Daoy (cell line): ENCODE results near the gene GOLGA3. TPM values are rescaled to one million over a fixed set of nuclear protein-coding genes. Genes with fewer than 3 reads are reported as not detected.
"Not testable (repeated sequence)": the region's sequence is repeated elsewhere in the genome, so short reads cannot be mapped to it uniquely, and the experiment has no call there.

Source experiments
- DNase-seq: peaks from one replicate; pipeline ENCODE4 v3.0.0-alpha.2; 2015; ENCODE audit warnings: low read depth
- total RNA-seq: library from RNA; depleted of rRNA; stranded (reverse); fragments of >200 nt; shearing (Covaris generic); gene quantifications from 2 replicates; pipeline ENCODE4 v1.2.3, GENCODE V29; 2014

GOLGA3 gene
- total RNA-seq, 1 experiment from 2014 or later = 64.1 TPM

DNA sequence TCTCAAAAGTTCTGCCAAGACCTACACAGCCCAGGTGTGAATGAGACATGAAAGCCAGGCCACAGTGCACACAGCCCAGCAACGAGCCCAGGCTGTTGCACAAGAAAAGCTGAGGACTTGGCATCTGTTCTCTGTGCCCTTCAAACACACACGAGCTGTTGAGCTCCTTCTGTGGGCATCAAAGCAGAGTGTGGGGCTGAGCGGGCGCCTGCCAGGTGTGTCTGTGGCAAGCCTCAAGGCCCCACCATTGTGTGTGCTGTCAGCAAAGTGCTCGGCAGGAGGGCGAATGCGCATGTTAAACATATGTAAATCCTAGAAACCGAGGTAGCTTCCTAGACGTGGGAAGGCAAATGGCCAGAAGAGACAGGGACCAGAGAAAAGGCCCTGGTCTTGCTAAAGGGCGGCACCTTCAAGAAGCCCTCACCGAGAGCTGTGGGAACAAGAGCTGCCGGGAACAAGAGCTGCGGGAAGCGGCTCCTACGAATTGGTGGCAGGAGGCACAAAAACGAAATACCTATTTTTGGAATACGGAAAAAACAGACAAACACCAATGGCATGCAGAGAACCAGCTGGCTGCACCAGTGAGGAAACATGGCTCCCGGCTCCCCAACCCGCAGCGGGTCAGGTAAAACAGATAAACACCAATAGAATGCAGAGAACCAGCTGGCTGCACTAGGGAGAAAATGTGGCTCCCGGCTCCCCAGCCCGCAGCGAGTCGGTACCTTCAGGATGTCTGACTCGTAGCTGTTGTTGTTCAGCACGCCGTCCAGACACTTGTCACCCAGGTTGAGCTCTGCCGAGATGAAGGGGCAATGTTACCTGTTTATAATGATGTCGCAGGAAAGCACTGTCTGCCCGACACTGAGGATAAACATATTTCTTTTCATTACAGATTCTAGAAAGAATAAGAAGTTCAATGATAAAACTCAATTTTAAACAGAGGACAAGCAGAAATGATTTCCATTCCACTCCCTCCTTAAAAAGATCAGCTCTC lies 19.0 kb upstream of the GOLGA3 start:
- DNase-seq = no peak

DNA sequence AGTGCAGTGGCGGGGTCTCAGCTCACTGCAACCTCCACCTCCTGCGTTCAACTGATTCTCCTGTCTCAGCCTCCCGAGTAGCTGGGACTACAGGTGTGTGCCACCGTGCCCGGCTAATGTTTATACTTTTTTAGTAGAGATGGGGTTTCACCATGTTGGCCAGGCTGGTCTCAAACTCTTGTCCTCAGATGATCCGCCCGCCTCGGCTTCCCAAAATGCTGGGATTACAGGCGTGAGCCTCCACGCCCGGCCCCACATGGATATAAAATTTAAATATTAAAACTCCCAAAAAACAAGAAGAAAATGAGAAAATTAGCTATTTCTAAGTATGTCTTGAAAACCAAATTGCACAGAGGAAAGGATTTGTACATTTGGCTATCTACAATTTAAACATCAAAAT lies 16.0 kb upstream of the GOLGA3 start:
- DNase-seq = not testable (repeated sequence)

DNA sequence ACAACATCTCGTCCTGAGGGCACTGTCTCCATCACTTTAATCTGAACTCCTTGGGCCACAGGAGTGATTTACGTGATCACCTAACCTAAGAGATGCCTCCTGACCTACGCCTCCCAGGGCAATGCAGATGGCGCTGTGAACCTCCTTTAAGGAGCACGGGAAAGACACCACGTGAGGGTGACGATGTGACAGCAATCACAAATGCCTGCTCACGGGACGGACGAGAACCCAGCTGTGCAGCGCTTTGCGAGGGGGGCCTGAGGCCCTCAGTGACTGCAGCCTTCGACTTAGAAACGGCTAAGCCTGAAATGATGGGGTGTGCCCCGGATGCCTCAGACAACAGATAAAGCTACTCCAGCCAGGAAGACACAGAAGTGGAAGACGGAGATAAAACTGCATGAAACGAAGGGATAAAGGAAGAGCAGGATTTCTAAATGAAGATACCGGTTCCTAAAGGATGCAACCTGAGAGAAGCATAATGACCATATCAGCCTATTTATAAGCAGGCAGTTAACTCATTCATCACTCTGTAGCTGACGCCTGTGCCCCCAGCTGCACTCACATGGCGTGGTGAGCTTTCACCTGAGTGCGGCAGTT lies 13.9 kb upstream of the GOLGA3 start:
- DNase-seq = no peak

DNA sequence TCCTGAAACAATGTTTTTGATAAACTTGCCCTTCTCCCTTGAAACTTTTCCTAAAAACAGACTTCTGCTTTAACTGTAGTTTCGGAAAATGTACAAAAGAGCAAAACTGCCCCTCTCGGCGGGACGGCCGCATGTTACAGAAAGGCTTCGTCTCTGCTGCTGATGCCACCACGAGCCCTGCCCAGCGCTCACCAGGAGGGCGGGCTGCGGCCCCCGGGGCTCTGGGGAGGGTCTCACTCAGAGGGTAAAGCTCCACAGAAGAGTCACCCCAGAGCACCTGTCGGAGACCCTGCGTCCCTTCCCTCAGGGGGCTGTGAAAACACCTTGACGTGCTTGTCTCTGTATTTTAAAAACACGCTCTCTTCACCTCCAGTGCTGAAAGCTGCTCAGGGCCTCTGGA lies 12.5 kb upstream of the GOLGA3 start:
- DNase-seq = no peak

DNA sequence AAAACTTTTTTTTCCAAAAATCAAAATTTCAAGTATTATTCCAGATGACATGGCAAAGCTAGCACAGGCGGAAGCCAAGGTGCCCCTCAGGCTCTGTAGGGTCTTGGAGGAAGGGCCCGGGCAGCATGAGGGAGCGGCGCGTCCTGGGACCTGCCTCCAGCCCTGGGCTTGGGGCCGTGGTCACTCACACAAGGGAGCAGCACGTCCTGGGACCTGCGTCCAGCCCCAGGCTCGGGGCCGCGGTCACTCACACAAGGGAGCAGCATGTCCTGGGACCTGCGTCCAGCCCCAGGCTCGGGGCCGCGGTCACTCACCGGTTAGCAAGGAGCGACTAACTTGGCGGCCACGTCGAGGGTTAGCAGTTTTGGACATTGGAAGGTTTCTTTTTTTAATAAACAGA lies 11.9 kb upstream of the GOLGA3 start:
- DNase-seq = no peak

DNA sequence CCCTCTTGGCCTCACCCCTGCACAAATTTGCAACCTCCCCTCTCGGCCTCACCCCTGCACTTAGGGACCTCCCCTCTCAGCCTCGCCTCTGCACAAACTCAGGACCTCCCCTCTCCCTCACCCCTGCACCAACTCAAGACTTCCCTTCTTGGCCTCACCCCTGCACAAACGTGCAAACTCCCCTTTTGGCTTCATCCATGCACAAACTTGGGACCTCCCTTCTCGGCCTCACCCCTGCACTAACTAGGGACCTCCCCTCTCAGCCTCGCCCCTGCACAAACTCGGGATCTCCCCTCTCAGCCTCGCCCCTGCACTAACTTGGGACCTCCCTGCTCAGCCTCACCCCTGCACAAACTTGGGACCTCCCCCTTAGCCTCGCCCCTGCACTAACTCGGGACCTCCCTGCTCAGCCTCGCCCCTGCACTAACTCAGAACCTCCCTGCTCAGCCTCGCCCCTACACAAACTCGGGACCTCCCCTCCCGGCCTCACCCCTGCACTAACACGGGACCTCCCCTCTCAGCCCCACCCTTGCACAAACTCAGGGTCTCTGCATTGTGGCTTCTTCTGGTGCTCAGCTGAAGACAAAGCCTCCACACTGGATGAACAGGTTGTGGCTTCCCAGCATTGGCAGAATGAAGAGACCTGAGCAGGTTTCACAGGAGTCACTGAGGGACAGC lies 11.0 kb upstream of the GOLGA3 start:
- DNase-seq = no peak

DNA sequence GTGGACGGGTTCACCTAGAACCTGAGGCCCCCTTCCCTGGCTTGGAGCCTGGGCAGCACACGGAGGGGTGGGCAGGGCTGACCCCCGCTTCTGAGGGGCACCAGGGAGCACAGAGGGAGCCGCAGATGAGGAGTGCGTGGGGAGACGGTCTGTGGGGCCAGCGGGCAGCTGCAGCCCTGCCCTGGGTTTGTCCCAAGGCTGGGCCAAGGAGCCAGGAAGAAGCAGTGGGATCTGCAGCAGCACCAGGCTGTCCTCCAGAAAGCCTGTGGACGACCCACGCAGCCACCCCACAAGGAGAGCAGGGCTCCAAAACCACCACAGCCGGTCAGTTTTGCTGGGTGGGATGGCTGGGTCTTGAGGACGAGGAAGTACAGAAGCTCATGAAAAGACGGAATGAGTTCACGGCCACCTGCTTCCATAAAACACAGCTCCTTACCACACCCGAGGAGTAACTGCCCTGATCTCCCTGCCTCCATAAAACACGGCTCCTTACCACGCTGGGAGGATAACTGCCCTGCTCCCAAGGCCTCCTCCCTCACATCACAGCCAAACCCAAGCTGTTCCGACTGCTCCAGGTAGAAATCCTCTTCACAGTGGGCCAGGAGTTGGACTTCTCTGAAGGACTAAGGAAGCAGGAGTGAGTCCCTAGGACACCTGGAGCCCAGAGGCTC lies 9.9 kb upstream of the GOLGA3 start:
- DNase-seq = no peak

DNA sequence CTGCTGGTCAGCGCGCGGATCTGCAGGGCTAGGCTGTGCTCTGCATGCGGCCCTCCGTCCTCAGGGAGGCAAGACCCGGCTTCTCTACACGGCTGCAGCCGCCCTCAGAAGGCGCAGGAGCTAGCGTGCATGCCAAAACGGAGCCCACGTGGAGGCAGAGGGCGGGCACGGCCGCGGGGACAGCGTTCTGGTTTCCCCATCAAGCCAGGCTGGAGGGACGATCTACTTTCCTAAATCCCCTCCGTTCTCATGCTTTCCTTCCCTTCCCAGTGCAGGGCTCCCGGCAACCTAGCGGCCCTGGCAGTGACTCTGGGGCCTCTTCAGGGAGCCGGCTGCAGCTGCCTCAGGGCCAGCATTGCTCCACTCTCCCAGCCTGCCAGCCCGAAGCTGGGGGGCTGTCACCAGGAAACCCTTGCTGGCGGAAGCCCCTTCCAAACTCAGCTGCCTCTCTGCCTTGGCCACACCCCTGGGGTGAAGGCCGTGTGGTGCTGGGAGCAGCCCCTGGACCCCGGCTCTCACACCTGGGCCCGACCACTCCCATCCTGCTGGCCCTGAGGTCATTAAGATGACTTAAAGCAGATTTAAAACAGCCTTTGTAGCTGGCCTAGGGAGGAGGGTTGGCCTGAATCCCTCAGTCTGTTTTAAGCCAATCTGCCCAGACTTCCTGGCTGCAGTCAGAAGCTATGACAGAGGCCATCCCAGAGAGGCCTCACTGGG lies 9.2 kb upstream of the GOLGA3 start:
- DNase-seq = no peak

DNA sequence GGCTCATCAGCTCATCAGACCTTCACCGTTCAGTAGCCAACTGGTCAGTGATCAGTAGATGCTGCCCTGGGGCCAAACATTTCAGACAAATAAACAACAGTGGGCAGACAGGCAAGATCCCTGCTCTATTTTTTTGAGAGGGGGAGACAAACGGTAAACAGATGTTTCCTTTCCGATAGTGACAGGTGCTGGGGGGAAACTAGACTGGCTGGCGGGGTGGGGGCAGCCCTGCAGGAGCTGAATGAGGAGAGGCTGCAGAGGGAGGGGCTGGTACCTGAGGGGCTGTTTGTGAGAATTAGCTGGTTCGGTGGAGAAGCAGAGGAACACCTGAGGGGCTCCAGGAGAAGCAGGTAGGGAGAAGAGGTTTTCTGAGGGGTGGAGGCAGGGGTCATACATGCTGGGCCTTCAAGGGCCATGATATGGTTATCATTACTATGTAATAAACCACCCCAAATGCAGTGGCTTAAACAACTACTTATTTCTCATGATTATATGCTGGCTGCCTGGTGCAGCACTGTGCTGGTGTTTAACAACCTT lies 8.2 kb upstream of the GOLGA3 start:
- DNase-seq = no peak

DNA sequence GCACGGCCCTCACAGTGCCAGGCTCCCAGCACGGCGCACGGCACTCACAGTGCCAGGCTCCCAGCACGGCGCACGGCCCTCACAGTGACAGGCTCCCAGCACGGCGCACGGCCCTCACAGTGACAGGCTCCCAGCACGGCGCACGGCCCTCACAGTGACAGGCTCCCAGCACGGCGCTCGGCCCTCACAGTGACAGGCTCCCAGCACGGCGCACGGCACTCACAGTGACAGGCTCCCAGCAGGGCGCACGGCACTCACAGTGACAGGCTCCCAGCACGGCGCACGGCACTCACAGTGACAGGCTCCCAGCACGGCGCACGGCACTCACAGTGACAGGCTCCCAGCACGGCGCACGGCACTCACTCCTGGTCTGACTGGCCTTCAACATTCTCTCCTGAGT lies 7.6 kb upstream of the GOLGA3 start:
- DNase-seq = not testable (repeated sequence)

DNA sequence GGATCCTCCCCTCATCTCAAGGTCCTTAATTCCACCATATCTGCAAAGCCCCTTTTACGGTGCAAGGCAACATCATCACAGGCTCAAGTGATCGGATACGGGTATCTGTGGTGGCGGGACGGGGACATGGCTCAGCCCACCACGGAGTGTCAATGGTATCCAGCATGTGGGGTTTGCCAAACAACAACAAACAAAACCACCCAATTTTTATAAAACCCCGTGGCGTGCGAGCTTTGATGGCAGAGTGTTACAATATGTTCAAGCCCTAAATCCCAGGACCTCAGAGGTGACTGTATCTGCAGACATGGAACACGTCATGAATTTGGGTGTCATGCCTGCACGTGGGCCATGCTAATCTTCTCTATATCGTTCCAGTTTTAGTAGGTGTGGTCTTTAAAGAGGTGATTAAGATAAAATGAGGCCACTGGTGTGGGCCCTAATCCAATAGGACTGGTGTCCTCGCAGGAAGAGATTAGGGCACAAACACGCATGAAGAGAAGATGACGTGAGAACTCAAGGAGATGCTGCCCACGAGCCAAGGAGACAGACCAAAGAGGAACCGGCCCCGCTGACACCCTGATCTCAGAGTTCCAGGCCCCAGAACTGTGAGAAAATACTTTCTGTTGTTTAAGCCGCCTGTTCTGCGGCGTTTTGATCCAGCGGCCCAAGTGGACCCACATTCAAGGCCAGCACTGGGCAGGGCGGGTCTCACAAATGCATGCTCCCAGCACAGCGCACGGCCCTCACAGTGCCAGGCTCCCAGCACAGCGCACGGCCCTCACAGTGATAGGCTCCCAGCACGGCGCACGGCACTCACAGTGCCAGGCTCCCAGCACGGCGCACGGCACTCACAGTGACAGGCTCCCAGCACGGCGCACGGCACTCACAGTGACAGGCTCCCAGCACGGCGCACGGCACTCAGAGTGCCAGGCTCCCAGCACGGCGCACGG lies 6.7 kb upstream of the GOLGA3 start:
- DNase-seq = no peak

DNA sequence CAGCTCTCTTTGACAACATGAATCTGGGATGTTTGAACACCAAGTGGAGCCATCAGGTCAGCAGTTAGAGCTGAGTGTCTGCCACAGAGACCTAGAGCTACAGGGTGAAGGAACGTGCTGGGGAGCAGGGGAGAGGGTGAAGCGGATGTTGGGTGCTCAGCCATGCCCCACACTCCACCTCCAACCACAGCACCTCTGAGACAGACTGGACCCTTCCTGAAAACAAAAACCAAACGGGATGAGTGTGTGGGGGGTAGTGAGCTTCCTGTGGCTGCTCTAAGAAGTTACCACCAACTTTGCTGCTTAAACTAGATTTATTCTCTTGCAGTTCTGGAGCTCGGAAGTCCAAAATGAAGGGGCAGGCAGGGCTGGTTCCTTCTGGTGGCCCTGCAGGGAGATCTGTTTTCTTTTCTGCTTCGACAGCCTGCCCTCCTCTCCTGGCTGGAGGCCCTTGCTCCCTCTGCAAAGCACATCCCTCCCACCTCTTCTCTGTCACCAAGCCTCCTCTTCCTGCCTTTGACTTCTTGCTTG lies 5.6 kb upstream of the GOLGA3 start:
- no peak for DNase-seq

DNA sequence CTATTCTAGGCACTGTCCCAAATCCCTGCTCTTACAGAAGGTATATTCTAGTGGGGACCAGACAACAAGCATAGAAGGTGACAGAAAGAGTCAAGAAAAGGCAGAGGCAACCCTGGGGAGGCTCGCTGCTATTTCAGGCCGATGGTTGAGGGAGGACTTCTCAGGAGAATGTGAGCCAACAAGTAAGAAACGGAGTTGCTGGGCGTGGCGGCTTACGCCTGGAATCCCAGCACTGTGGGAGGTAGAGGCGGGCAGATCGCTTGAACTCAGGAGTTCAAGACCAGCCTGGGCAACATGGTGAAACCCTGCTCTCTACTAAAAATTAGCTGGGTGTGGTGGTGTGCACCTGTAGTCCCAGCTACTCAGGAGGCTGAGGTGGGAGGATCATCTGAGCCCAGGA lies 4.7 kb upstream of the GOLGA3 start:
- DNase-seq = no peak

DNA sequence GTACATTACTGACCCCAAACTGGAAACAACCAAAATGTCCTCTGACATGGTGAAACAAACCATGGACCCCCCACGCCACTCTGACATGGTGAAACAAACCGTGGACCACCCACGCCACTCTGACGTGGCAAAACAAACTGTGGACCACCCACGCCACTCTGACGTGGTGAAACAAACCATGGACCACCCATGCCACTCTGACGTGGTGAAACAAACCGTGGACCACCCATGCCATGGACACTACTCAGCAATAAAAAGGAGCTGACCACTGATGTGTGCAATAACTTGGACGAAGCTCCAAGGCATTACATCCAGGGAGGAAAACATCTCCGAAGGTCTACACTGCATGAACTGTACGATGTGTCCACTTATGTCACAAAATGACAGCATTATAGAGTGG lies 3.1 kb upstream of the GOLGA3 start:
- DNase-seq = no peak

DNA sequence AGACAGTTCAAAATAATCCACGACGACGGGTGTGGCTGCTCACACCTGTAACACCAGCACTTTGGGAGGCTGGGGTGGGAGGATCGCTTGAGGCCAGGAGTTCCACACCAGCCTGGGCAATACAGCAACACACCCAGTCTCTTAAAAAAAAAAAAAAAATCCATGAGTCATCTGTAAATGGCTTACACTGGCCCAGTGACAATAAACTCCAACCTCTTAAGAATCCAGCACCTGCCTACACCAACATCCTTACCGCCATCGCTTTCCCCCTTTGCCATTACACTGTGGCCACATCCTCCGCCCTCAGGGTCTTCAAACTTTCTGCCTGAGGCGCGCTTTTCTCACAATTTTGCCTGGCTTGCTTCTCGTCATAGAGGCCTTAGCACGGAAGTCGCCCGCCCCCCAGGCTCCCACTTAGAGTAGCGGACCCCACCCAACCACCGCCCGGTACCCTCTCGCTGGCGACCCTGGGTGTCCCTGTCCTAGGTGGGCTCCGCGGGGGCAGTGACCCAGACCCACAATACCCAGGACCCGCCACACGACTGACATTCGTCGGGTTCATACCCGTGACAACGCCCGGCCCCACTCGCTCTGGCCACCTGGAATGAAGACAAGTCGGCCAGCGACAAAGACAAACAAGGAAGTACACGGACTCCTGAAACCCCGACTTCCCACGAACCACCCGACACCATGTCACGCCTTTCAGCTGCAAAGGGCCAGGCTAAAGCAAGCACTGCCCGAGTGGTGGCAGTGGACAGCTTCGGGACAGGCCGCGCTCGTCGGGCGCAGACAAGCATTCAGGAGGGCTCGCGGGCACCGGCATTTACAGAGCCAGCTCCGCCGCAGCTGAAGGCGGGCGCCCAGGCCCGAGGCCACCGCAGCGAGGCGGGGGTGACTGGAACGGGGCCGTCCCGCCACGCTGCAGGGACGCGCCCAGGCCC lies 636 bp downstream of the GOLGA3 start:
- DNase-seq = peak; percentile 76

DNA sequence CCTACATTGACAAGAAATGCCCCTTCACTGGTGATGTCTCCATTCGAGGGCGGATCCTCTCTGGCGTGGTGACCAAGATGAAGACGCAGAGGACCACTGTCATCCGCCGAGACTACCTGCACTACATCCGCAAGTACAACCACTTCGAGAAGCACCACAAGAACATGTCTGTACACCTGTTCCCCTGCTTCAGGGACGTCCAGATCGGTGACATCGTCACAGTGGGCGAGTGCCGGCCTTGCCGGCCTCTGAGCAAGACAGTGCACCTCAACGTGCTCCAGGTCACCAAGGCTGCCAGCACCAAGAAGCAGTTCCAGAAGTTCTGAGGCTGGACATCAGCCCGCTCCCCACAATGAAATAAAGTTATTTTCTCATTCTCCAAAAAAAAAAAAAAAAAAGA lies 2.8 kb downstream of the GOLGA3 start:
- DNase-seq = no peak

DNA sequence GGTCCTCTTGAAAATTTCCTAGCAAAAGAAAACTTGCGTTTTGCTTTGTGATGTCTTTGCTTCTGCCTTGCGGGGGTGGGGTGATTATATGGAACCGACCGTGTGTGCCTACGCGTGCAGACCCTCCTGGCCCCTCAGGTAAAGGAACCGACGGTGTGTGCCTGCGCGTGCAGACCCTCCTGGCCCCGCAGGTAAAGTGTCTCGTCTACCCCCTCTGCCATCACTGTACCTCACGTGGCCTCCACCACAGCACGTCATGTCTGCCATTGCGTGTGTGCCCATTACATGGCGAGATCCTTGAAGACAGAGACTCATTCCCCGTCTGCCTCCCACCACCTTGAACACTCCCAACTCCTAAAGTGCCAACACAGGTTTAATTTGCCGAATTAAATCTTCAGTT lies 3.6 kb downstream of the GOLGA3 start:
- no peak for DNase-seq

DNA sequence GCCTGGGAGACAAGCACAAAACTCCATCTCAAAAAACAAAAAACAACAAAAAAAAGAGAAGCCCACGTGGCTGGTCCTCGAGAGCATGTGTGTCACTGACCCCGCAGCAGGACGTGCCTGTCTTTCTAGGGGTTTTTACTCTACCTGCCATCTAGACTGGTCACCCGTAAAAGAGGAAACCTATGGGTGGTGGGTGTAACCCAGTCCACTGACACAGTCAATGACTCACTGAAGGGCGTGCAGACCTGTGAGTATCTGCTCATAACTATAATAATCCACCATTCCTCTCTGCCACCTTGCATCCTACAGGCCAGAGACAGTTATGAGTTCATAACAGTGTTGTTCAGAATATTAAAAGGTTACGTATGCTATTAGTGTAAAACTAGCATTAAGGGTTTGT lies 4.6 kb downstream of the GOLGA3 start:
- DNase-seq = no peak

DNA sequence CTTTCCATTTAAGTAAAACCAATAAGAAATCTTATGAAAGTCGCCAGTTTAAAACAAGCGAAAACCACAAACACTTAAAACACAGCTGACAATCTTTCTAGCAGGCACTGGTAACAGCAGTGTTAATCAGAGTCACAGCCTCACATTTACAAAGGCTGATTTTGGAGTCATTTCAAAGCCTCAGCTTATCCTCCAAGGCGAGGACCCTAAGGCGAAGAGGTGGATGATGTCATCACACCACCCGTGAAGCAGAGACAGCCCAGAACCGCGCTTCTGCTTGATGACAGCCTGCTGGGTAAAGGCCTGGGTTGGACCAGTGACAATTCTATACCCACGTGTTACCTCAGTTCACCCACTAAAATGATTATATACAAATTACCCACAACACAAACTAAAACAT lies 10.1 kb downstream of the GOLGA3 start:
- DNase-seq = no peak
